ENCODE results near the gene MDH1B.

The MDH1B gene

DNA sequence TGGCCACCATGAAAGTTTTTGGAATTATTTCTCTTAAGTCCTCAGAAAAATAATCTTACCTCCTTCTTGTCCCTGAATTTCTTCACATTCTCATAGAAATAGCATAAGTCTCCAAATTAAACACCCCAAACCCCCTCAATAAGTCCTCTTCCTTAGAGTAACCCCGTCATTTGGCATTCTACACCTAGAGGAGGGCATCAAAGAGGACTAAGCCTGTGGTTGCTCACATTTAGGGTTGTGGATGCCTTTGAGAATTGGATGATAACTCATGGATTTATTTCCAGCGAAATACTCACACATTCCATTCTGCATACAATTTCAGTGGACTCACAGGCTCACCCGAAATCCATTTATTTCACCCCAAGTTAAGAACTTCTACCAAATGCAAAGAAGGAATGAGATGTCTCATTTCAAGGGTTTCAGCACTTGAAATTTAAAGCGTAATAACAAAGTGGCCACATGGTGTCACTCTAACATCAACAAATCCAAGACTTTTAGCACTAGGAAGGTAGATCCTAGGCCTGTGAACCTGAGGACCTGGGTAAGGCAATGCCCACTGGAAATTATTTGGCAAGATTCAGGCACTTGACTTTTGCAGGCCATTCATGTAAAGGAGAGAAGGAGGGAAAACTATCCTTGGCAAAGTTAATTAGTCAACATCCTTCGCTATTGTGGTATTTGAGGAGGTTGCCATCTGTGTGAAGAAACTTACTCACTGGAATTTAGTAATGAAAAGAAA lies 71.6 kb downstream of the MDH1B start:
- DNase-seq (ENCODE audit: low read depth): no peak

DNA sequence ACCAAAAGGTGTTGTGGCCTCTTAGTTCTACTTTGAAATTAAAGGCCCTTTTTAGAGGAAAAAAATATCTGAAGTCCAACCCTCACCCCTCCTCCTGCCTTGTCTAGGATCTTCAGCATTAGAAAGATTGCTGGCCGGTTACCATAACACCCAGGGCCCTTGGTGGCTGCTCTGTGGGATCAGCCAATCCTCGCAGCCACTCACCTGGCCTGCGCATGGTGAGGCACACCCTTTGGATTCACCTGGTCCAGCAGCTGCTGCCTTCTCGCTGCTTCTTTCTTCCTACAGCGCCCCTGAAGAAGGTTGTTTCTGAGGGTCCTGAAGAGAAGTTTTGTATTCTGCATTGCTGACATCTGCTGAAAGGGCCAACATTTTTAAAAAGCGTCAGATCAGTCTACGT lies 72.2 kb downstream of the MDH1B start:
- DNase-seq (ENCODE audit: low read depth): no peak

DNA sequence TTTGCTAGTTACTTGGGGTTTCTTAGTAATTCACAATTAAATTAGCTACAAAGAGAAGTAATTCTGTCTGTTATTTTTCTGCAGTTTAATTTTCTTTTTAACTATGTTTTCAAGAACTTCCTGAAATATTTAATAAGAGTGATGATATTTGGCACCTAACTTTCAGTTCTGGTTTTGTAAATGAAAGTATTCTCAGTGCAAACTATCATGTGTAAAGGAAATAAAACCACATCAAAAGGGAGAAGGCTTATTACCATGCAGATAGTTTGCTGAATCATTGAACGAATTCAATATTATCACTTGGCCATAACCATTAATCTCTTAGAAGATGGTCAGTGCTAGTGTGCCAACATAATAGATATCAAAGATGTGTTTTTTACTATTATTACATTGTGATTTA lies 76.1 kb downstream of the MDH1B start:
- no peak for DNase-seq (ENCODE audit: low read depth)

DNA sequence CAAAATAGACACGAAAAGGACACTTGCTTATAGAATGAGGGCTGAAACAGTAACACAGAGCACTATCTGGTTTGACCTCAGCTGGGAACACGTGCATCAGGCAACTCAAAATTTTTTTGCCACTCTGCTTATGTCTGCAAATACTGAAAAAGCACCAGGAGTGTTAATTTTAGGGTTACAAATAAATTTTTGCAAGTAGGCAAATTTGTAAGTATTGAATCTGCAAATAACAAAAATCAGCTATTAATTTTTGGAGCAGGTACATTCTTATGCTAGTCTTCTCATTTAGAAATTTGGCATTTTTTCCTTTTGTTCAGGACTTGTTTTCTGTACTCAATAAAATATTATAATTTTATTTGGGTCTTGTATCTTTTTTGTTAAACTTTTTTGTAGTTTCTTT lies 76.7 kb downstream of the MDH1B start:
- no peak for DNase-seq (ENCODE audit: low read depth)

Measured in T-helper 22 cell (primary cell).